Nephron (organoid): Measurements from ENCODE around the gene PLEKHA7.
A peak's percentile ranks its signal among the peaks of the same experiment; 100 is the strongest.

Experiments used
- H3K27ac Mint-ChIP-seq, 3 experiments: 2 replicates each; pipeline ENCODE4 v1.8.0; 2020; ENCODE audit warnings: mixed read lengths in 3 of 3, mild to moderate bottlenecking in 2 of 3, moderate library complexity in 1 of 3
- H3K27me3 Mint-ChIP-seq: 2 replicates; pipeline ENCODE4 v1.8.0; 2021; ENCODE audit warnings: low read depth, mild to moderate bottlenecking, moderate library complexity, mixed read lengths
- H3K36me3 Mint-ChIP-seq: 2 replicates; pipeline ENCODE4 v1.8.0; 2020; ENCODE audit warnings: low read depth, mixed read lengths
- H3K4me1 Mint-ChIP-seq: 2 replicates; pipeline ENCODE4 v1.8.0; 2020; ENCODE audit warnings: mixed read lengths
- H3K4me3 Mint-ChIP-seq, 3 experiments: 2 replicates each; pipeline ENCODE4 v1.8.0; 2020; ENCODE audit warnings: mild to moderate bottlenecking in 3 of 3, mixed read lengths in 3 of 3, moderate library complexity in 2 of 3
- H3K9me3 Mint-ChIP-seq: 2 replicates; pipeline ENCODE4 v1.8.0; 2020; ENCODE audit warnings: mixed read lengths
- TF ChIP-seq, protein P1 (sequence below), 3 experiments: fragments of 200-600 bp; sonication (generic); IDR thresholded peaks; one replicate each; pipeline ENCODE4 v1.5.0; 2021; ENCODE audit warnings: antibody characterized with exemption in 3 of 3; ENCODE audit not compliant: unreplicated experiment in 3 of 3

Gene PLEKHA7

DNA sequence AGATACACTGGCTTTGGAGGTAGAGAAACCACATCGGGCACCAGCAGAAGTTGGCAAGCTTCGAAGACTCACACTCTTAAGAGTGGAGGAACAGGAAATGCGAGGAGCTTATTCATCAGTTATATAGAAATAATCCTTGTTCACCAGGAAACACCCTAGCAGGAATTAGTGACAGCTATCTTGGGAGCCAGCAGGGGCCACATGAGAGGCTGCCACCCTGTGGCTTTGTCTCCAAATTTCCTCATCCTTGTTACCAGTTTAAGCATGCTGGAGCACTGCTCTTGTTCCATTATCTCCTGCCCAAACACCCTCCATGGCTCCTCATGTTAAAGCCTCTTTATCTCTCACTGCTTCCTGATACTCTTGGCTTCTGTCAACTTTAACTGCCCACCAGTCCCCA lies 131.0 kb downstream of the PLEKHA7 start:
- Mint-ChIP-seq H3K27ac (peak overlapping the region in 1 of 3 experiments; percentile 8), H3K9me3 (peaks cover 3% of the 10 kb centered on the region), H3K4me3 (no peak overlapping the region), H3K4me1 (peaks cover 15% of the 10 kb centered on the region), H3K27me3 (no peaks in the 10 kb centered on the region), H3K36me3 (no peaks in the 10 kb centered on the region)
- TF ChIP-seq, protein P1, sequence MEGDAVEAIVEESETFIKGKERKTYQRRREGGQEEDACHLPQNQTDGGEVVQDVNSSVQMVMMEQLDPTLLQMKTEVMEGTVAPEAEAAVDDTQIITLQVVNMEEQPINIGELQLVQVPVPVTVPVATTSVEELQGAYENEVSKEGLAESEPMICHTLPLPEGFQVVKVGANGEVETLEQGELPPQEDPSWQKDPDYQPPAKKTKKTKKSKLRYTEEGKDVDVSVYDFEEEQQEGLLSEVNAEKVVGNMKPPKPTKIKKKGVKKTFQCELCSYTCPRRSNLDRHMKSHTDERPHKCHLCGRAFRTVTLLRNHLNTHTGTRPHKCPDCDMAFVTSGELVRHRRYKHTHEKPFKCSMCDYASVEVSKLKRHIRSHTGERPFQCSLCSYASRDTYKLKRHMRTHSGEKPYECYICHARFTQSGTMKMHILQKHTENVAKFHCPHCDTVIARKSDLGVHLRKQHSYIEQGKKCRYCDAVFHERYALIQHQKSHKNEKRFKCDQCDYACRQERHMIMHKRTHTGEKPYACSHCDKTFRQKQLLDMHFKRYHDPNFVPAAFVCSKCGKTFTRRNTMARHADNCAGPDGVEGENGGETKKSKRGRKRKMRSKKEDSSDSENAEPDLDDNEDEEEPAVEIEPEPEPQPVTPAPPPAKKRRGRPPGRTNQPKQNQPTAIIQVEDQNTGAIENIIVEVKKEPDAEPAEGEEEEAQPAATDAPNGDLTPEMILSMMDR (IDR thresholded peaks at IDR 0.05; ENCODE audit: unreplicated experiment in 3 of 3), result no peak

DNA sequence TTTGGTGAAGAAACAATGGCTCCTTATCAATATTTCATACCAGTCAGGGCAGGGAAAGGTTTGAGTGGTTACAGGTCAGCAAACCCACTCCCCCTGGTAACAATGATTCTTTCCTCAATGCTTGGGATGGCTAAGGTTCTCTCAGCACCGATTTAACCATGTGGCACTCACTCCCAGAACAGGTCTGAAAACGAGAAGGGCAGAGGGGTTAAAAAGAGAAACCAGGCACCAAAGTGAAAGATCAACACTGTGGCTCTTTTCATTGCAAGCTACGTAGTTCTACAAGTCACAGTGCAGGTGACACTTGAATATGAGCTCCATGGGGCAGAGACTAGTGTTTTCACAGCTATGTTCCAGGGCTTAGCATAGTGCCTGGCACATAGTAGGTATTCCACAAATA lies 132.4 kb downstream of the PLEKHA7 start:
- TF ChIP-seq, protein P1 (IDR thresholded peaks at IDR 0.05; ENCODE audit: unreplicated experiment in 3 of 3), result no peak
- H3K27me3 Mint-ChIP-seq, result no peaks in the 10 kb centered on the region
- H3K36me3 Mint-ChIP-seq, result no peaks in the 10 kb centered on the region
- H3K4me1 Mint-ChIP-seq, result peaks cover 27% of the 10 kb centered on the region
- H3K9me3 Mint-ChIP-seq, result peaks cover under 1% of the 10 kb centered on the region
- no peak overlapping the region for H3K4me3 Mint-ChIP-seq
- H3K27ac Mint-ChIP-seq, result no peak overlapping the region

DNA sequence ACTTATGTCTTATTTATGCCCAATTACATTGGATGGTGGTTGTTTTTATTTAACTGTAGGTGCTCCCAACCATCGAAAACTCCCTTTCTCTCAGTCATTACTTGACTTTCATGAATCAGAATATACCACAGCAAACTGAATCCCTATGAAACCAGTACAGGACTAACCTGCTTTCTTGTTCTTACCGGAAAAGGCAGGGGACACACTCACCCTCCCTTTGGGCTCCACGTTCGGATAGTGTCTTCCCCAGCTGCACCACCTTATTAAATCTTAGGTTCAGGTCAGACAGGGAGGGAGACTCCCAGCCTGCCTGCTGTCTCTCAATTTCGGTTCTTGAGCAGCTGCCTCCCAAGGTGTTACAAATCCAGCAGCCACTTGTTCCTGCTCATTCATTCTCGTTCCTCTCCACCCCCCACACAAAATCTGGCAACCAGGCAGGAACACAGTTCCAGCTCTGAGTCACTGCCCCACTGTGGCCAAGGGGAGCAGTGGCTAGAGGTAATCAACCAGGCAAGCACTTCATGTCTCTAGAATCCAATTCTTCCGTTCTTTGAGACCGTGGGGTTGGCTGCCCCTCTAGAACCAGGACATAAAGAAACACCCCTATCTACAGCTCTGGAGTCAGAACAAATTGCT lies 133.0 kb downstream of the PLEKHA7 start:
- no peaks in the 10 kb centered on the region for H3K27me3 Mint-ChIP-seq
- no peak overlapping the region for H3K27ac Mint-ChIP-seq
- H3K36me3 Mint-ChIP-seq, result no peaks in the 10 kb centered on the region
- H3K4me3 Mint-ChIP-seq, result no peak overlapping the region
- H3K9me3 Mint-ChIP-seq, result no peaks in the 10 kb centered on the region
- TF ChIP-seq, protein P1 (IDR thresholded peaks at IDR 0.05; ENCODE audit: unreplicated experiment in 3 of 3), result no peak
- H3K4me1 Mint-ChIP-seq, result peaks cover 33% of the 10 kb centered on the region

DNA sequence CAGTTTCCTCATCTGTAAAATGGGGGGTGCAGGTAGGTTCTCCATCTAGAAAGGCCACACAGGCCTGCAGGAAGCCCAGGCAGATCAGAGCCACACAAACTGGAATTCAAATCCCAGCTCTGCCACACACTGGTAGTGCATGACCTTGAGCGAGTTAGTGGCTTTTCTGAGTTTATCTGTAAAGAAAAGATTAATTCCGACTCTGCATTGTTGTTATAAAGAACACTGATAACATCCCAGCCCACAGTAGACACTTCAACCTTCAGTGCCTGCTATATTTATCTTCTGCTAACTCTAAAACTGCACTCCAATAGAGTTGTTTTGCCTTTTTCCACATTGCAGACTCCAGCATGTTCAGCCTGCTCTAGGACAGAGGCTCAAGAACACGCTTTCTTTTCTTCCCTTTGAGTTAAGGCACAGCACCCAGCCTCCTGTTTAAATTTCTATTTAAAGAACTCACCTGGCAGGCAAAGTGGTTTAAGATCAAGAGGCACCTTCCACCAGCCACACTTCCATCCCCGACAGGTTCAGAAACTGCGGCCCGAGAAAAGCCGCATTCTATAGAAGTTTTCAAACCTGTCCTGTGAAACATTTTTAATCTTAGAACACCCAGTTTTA lies 133.9 kb downstream of the PLEKHA7 start:
- H3K27me3 Mint-ChIP-seq, result peaks cover 4% of the 10 kb centered on the region
- TF ChIP-seq, protein P1 (IDR thresholded peaks at IDR 0.05; ENCODE audit: unreplicated experiment in 3 of 3), result no peak
- H3K4me1 Mint-ChIP-seq, result peaks cover 38% of the 10 kb centered on the region
- H3K4me3 Mint-ChIP-seq, result no peak overlapping the region
- H3K27ac Mint-ChIP-seq, result no peak overlapping the region
- H3K36me3 Mint-ChIP-seq, result no peaks in the 10 kb centered on the region
- no peaks in the 10 kb centered on the region for H3K9me3 Mint-ChIP-seq

DNA sequence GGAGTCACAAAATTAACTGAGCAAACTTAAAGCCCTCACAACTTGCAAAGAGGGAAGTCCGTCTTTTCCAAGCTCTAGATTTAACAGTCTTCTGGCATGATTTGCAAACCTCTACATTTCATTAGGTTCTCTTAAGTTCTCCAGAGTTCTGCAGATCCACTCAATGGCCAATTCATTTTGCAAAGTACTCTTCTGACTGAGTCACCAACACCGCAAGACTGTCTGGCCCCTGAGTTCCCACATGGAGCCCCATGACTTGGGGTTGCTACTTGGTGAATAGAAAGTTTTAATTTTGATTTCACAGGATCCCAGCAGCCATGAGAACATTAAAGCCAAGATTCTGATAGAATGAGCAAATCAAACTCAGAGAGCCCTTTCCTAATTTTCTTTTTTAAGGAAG lies 134.5 kb downstream of the PLEKHA7 start:
- TF ChIP-seq, protein P1 (IDR thresholded peaks at IDR 0.05; ENCODE audit: unreplicated experiment in 3 of 3), result no peak
- H3K27ac Mint-ChIP-seq, result no peak overlapping the region
- H3K27me3 Mint-ChIP-seq, result peaks cover 4% of the 10 kb centered on the region
- H3K4me3 Mint-ChIP-seq, result no peak overlapping the region
- no peaks in the 10 kb centered on the region for H3K9me3 Mint-ChIP-seq
- H3K4me1 Mint-ChIP-seq, result peaks cover 42% of the 10 kb centered on the region
- H3K36me3 Mint-ChIP-seq, result no peaks in the 10 kb centered on the region

DNA sequence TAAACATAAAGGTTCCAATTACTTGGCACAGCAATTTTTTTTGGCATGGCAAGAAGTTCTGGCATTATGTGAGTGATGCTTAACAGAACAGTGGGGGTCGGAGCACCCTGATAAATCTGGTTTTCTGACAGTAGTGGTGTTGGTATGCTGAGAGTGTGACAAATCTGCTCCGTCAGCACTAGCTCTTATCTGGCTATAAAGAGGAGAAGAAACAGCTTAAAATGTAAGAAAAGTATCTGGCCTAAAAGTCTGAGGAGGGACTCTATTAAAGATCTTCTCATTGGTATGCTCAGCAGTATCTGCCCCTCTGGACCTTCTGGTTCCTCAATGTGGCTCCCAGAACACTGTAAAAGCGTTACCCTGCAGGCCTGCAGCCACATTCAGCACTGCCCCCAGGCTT lies 137.4 kb downstream of the PLEKHA7 start:
- H3K27ac Mint-ChIP-seq, result peak overlapping the region; percentile 8 to 36 (median 26)
- TF ChIP-seq, protein P1 (IDR thresholded peaks at IDR 0.05; ENCODE audit: unreplicated experiment in 3 of 3), result no peak
- peaks cover 4% of the 10 kb centered on the region for H3K27me3 Mint-ChIP-seq
- H3K36me3 Mint-ChIP-seq, result no peaks in the 10 kb centered on the region
- H3K9me3 Mint-ChIP-seq, result no peaks in the 10 kb centered on the region
- H3K4me3 Mint-ChIP-seq, result no peak overlapping the region
- peaks cover 52% of the 10 kb centered on the region for H3K4me1 Mint-ChIP-seq
